HG03457 (cell line): ENCODE measurements around the gene PHLDA1.

ENCODE experiments used
- ATAC-seq: cut with Tn5 transposase; IDR thresholded peaks from one replicate; pipeline ENCODE4 v1.9.1; 2021; ENCODE audit warnings: moderate number of reproducible peaks; ENCODE audit not compliant: unreplicated experiment

The PHLDA1 gene

GRCh38 chr12:76031414-76032042, at the start of gene PHLDA1:
TSS of gene PHLDA1 (minus strand) at chr12:76031776.
- peak; percentile 88 for ATAC-seq

GRCh38 chr12:76080729-76081415, 49.3 kb upstream of the PHLDA1 start:
- no peak for ATAC-seq

GRCh38 chr12:76080017-76080728, 48.6 kb upstream of the PHLDA1 start:
- no peak for ATAC-seq

GRCh38 chr12:76078748-76079147, 47.2 kb upstream of the PHLDA1 start:
- no peak for ATAC-seq

GRCh38 chr12:76075448-76075847, 43.9 kb upstream of the PHLDA1 start:
- no peak for ATAC-seq

- no peak for ATAC-seq
Measured at GRCh38 chr12:76074701-76075336, 43.2 kb upstream of the PHLDA1 start.

GRCh38 chr12:76073561-76073960, 42.0 kb upstream of the PHLDA1 start:
- ATAC-seq, result no peak

- ATAC-seq, result no peak
Measured at GRCh38 chr12:76072568-76072967, 41.0 kb upstream of the PHLDA1 start.

- no peak for ATAC-seq
Measured at GRCh38 chr12:76069339-76069738, 37.8 kb upstream of the PHLDA1 start.

- no peak for ATAC-seq
Measured at GRCh38 chr12:76065917-76066316, 34.3 kb upstream of the PHLDA1 start.

- no peak for ATAC-seq
Measured at GRCh38 chr12:76064904-76065303, 33.3 kb upstream of the PHLDA1 start.

GRCh38 chr12:76060111-76060510, 28.5 kb upstream of the PHLDA1 start:
- no peak for ATAC-seq

- ATAC-seq, result no peak
Measured at GRCh38 chr12:76057326-76057725, 25.8 kb upstream of the PHLDA1 start.

GRCh38 chr12:76055393-76055792, 23.8 kb upstream of the PHLDA1 start:
- no peak for ATAC-seq

GRCh38 chr12:76049575-76050251, 18.1 kb upstream of the PHLDA1 start:
- ATAC-seq, result no peak

GRCh38 chr12:76047742-76048141, 16.2 kb upstream of the PHLDA1 start:
- ATAC-seq, result no peak

GRCh38 chr12:76047060-76047459, 15.5 kb upstream of the PHLDA1 start:
- ATAC-seq, result no peak

- no peak for ATAC-seq
Measured at GRCh38 chr12:76043377-76043776, 11.8 kb upstream of the PHLDA1 start.

GRCh38 chr12:76042147-76042546, 10.6 kb upstream of the PHLDA1 start:
- no peak for ATAC-seq

GRCh38 chr12:76041406-76041805, 9.8 kb upstream of the PHLDA1 start:
- no peak for ATAC-seq

- no peak for ATAC-seq
Measured at GRCh38 chr12:76040461-76040860, 8.9 kb upstream of the PHLDA1 start.
